T-helper 17 cell (primary cell): Measurements from ENCODE around the gene LRP3. TPM values are rescaled to one million over a fixed set of nuclear protein-coding genes. Genes with fewer than 3 reads are reported as not detected.
"Not testable (repeated sequence)": the region's sequence is repeated elsewhere in the genome, so short reads cannot be mapped to it uniquely, and the experiment has no call there.

Source experiments
- ATAC-seq: fragments of 150-1000 bp; cut with Tn5 transposase; 2 replicates; pipeline ENCODE4 v1.10.0; 2021; ENCODE audit warnings: mild to moderate bottlenecking, moderate library complexity
- DNase-seq, 3 donors: peaks; one replicate each; pipeline versions ENCODE4 v3.0.0 to v3.0.0-alpha.2; 2020 to 2021
- H3K9me3 ChIP-seq: one replicate; pipeline ENCODE4 v1.7.0; 2013; ENCODE audit warnings: low read length, mild to moderate bottlenecking; ENCODE audit not compliant: control insufficient read depth, poor library complexity, severe bottlenecking
- H3K27ac Mint-ChIP-seq: one replicate; pipeline ENCODE4 v1.8.0; 2022; ENCODE audit warnings: mild to moderate bottlenecking, moderate library complexity, mixed read lengths
- H3K27me3 Mint-ChIP-seq: one replicate; pipeline ENCODE4 v1.8.0; 2022; ENCODE audit warnings: mixed read lengths
- H3K36me3 Mint-ChIP-seq: one replicate; pipeline ENCODE4 v1.8.0; 2022; ENCODE audit warnings: low read depth, mixed read lengths
- H3K4me1 Mint-ChIP-seq: one replicate; pipeline ENCODE4 v1.8.0; 2022; ENCODE audit warnings: mild to moderate bottlenecking, mixed read lengths
- H3K4me3 Mint-ChIP-seq: one replicate; pipeline ENCODE4 v1.8.0; 2022; ENCODE audit warnings: mild to moderate bottlenecking, moderate library complexity, mixed read lengths
- total RNA-seq, 4 donors: library from RNA in 2 of 4; stranded (reverse) in 2 of 4; gene quantifications; one replicate each; pipeline ENCODE4 v1.2.3 and lab custom pipeline; 2022 to 2026

The LRP3 gene, protein sequence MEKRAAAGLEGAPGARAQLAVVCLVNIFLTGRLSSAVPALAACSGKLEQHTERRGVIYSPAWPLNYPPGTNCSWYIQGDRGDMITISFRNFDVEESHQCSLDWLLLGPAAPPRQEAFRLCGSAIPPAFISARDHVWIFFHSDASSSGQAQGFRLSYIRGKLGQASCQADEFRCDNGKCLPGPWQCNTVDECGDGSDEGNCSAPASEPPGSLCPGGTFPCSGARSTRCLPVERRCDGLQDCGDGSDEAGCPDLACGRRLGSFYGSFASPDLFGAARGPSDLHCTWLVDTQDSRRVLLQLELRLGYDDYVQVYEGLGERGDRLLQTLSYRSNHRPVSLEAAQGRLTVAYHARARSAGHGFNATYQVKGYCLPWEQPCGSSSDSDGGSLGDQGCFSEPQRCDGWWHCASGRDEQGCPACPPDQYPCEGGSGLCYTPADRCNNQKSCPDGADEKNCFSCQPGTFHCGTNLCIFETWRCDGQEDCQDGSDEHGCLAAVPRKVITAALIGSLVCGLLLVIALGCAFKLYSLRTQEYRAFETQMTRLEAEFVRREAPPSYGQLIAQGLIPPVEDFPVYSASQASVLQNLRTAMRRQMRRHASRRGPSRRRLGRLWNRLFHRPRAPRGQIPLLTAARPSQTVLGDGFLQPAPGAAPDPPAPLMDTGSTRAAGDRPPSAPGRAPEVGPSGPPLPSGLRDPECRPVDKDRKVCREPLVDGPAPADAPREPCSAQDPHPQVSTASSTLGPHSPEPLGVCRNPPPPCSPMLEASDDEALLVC
- total RNA-seq: under 1 TPM in 1 of 2 donors, not detected in 1; 0.52 TPM
- total RNA-seq (lab: John Stamatoyannopoulos, UW): 0.12 to 0.23 reads per million in 2 donors

DNA sequence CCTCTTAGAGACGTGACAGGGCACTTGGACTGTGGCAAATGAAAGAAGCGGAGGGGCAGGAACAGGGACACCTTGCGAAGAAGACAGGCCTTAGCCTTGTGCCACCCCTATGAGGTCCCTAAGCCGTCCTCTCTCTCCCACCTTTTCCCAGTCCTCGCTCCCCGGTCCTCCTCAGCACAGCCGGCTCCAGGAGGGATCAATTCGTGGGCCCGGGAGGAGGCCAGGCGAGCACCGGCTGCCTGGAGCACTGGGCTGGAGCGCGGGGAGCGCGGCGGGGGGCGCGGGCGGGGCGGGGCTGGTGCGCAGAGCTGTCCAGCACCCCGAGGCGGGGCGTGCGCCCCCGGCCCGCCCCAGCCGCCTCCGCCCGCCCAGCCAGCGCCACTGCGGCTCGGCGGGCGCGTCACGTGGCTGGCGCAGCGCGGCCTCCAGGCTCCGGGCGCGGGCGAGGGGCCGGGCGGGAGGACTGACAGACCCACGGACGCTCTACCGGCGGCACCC is at the start of gene LRP3:
Gene LRP3, plus strand, starts transcription at position 466 of the 498 bp plus-strand sequence. CDS start 456 bp downstream, outside the sequence.
- Mint-ChIP-seq H3K4me3 (peak within 1 kb of the TSS; percentile 74), H3K27me3 (peaks cover 54% of the 10 kb centered on the region), H3K4me1 (peaks cover 6% of the 10 kb centered on the region), H3K36me3 (no peaks in the 10 kb centered on the region), H3K27ac (no peak within 1 kb of the TSS)
- DNase-seq (no peak), ATAC-seq (no peak)
- H3K9me3 ChIP-seq: no peaks in the 10 kb centered on the region

DNA sequence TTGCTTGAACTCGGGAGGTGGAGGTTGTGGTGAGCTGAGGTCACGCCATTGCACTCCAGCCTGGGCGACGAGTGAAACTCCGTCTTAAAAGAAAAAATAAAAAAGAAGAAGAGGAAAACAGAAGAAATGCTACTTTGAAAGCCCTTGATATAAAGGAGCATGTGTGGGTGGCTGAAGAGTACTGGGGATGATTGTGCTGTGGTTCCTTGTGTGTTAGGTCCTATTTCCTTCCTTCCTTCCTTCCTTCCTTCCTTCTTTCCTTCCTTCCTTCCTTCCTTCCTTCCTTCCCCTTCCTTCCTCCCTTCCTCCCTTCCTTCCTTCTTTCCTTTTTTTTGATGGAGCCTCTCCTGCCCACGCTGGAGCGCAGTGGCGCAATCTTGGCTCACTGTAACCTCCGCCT is 47.9 kb upstream of the LRP3 start:
- Mint-ChIP-seq H3K4me3 (no peak overlapping the region), H3K27me3 (peaks cover 9% of the 10 kb centered on the region)

DNA sequence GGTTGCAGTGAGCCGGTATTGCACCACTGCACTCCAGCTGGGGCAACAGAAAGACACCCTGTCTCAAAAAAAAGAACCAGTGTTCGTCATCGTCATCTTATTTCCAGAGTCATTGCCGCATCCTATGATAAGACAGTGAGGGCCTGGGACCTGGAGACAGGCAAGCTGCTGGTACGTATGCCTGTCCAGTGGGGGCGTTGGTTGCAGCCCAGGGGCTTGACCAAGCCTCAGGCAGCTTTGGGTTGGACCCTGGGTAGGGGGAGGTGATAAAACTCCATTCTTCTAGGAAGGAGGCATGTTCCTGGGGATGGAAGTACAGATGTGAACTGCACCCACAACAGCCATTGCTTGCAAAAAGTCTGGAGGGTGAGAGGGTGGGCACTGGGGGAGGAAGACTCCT is 46.6 kb upstream of the LRP3 start:
- ATAC-seq (no peak), DNase-seq (no peak)
- Mint-ChIP-seq H3K4me3 (no peak overlapping the region), H3K36me3 (no peaks in the 10 kb centered on the region), H3K27me3 (no peaks in the 10 kb centered on the region), H3K27ac (no peak overlapping the region), H3K4me1 (peaks cover 8% of the 10 kb centered on the region)
- H3K9me3 ChIP-seq: no peaks in the 10 kb centered on the region

More for the DNA sequence above, 47.9 kb upstream of the LRP3 start:
- DNase-seq (no peak), ATAC-seq (no peak)
- H3K9me3 ChIP-seq: no peaks in the 10 kb centered on the region
- Mint-ChIP-seq H3K36me3 (peaks cover 2% of the 10 kb centered on the region), H3K27ac (no peak overlapping the region), H3K4me1 (peaks cover 8% of the 10 kb centered on the region)

DNA sequence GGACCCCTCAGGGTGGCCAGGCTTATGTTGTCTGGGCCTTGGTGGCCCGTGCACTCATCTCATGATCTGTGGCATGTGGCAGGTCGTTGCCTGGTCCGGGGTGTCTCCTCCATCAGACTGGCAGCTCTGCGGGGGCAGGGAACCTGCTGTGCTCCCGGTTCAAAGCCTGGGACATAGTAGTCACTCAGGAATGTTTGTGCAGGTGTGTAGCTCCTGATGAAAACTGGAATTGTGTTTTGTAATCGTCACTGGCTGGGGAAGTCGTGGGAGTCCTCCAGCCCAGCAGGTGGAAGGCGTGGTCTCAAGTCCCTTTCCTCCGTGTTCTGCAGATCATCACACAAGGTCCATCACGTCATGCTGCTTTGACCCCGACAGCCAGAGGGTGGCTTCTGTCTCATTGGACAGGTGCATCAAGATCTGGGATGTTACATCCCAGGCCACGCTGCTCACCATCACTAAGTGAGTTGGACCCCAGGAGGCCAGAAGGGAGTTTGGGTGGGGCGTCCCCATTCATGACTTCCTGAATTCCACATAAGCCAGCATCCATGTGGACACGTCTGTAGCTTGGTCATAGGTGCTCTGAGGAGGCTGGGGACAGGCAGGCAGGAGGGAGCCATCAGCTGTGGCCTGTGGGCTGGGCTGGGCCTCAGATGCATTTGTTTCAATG is 43.1 kb upstream of the LRP3 start:
- Mint-ChIP-seq H3K27me3 (no peaks in the 10 kb centered on the region), H3K4me3 (no peak overlapping the region), H3K36me3 (no peaks in the 10 kb centered on the region), H3K27ac (peak overlapping the region; percentile 43), H3K4me1 (peaks cover 2% of the 10 kb centered on the region)
- H3K9me3 ChIP-seq: no peaks in the 10 kb centered on the region
- no peak for DNase-seq
- no peak for ATAC-seq

DNA sequence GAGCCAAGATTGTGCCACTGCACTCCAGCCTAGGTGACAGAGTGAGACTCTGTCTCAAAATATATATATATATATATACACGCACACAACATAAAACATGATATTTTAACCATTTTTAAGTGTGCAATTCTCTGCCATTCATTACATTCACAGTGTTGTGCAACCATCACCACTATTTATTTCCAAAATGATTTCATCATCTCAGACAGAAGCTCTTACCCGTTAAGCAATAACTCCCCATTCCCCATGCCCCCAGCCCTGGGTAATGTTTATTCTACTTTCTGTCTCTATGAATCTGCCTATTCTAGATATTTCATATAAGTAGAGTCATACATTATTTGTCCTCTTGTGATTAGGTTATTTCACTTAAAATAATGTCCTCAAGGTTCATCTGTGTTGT is 42.0 kb upstream of the LRP3 start:
- Mint-ChIP-seq H3K27ac (no peak overlapping the region), H3K36me3 (no peaks in the 10 kb centered on the region), H3K4me1 (peaks cover 2% of the 10 kb centered on the region), H3K4me3 (no peak overlapping the region), H3K27me3 (no peaks in the 10 kb centered on the region)
- DNase-seq: no peak
- no peak for ATAC-seq
- H3K9me3 ChIP-seq: no peaks in the 10 kb centered on the region

DNA sequence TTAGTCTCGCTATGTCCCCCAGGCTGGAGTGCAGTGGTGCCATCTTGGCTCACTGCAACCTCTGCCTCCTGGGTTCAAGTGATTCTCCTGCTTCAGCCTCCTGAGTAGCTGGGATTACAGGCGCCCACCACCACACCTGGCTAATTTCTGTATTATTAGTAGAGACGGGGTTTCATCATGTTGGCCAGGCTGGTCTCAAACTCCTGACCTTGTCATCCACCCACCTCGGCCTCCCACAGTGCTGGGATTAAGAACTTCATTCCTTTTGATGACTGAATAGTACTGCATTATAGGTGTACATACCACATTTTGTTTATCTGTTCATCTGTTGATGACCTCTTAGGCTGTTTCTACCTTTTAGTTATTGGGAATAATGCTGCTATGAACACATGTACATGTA is 41.5 kb upstream of the LRP3 start:
- not testable (repeated sequence) for H3K27me3 Mint-ChIP-seq, H3K36me3 Mint-ChIP-seq, H3K4me3 Mint-ChIP-seq, DNase-seq, H3K4me1 Mint-ChIP-seq, ATAC-seq, H3K9me3 ChIP-seq, H3K27ac Mint-ChIP-seq

DNA sequence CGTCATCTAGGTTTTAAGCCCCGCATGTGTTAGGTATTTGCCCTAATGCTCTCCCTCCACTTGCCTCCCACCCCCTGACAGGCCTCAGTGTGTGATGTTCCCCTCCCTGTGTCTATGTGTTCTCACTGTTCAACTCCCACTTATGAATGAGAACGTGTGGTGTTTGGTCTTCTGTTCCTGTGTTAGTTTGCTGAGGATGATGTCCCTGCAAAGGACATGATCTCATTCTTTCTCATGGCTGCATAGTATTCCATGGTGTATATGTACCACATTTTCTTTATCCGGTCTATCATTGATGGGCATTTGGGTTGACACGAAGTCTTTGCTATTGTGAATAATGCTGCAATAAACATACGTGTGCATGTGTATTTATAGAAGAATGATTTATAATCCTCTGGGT is 39.8 kb upstream of the LRP3 start:
- not testable (repeated sequence) for H3K4me3 Mint-ChIP-seq, H3K27ac Mint-ChIP-seq, DNase-seq, H3K4me1 Mint-ChIP-seq, H3K27me3 Mint-ChIP-seq, H3K9me3 ChIP-seq, H3K36me3 Mint-ChIP-seq, ATAC-seq

DNA sequence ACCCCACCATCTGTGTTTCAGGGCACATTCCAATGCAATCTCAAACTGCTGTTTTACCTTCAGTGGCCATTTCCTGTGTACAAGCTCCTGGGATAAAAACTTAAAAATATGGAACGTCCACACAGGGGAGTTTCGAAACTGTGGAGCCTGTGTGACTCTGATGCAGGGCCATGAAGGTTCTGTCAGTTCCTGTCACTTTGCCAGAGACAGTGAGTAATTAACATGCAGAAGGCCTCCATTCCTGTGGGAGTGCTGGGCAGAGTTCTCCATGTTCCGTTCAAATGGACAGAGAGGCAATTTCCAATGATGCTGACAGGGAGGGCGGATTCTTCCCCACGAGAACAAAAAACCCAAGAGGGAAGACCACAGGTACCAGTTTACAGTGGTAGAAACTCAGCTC is 37.8 kb upstream of the LRP3 start:
- peaks cover 20% of the 10 kb centered on the region for H3K4me1 Mint-ChIP-seq
- H3K36me3 Mint-ChIP-seq: no peaks in the 10 kb centered on the region
- H3K4me3 Mint-ChIP-seq: no peak overlapping the region
- no peaks in the 10 kb centered on the region for H3K9me3 ChIP-seq
- H3K27ac Mint-ChIP-seq: no peak overlapping the region
- no peak for DNase-seq
- H3K27me3 Mint-ChIP-seq: no peaks in the 10 kb centered on the region
- ATAC-seq: no peak

DNA sequence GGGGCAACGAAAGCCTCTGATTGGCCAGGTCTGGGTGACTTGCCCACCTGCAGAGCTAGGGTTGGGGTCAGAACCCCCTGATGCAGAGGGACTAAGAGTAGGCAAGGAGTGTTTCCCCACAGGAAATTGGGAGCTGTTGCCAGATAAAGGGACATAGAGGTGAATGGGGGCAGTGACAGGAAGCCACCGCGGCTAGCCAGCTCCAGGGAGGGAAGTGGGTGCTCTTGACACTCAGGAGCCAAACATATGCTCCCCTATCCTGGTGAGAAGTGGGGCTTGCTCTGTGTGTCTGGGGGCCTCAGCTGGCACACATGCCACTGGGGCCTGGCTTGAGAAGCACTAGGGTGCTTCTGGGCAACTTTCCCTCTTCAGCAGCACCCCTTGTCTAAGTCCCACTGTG is 36.2 kb upstream of the LRP3 start:
- Mint-ChIP-seq H3K36me3 (no peaks in the 10 kb centered on the region), H3K27me3 (no peaks in the 10 kb centered on the region), H3K27ac (peak overlapping the region; percentile 79), H3K4me3 (no peak overlapping the region), H3K4me1 (peaks cover 25% of the 10 kb centered on the region)
- no peak for ATAC-seq
- H3K9me3 ChIP-seq: no peaks in the 10 kb centered on the region
- DNase-seq: no peak

DNA sequence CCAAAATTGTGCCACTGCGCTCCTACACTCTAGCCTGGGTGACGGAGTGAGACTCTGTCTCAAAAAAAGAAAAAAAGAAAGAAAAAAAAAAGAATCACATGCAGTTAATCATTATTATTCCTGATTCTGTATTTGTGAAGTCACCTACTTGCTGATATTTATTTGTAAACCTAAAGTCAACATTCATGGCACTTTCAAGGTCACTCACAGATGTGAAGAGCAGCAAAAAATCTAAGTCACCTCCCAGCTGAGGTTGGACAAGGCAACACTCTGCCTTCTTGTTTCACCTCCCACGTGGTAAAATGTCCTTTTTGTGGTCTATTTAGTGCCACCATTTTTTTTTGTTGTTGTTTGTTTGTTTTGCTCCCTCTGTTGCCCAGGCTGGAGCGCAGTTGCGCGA is 35.8 kb upstream of the LRP3 start:
- H3K4me1 Mint-ChIP-seq: peaks cover 25% of the 10 kb centered on the region
- no peak for ATAC-seq
- H3K9me3 ChIP-seq: no peaks in the 10 kb centered on the region
- peak overlapping the region; percentile 79 for H3K27ac Mint-ChIP-seq
- no peaks in the 10 kb centered on the region for H3K27me3 Mint-ChIP-seq
- no peak for DNase-seq
- H3K4me3 Mint-ChIP-seq: no peak overlapping the region
- no peaks in the 10 kb centered on the region for H3K36me3 Mint-ChIP-seq

DNA sequence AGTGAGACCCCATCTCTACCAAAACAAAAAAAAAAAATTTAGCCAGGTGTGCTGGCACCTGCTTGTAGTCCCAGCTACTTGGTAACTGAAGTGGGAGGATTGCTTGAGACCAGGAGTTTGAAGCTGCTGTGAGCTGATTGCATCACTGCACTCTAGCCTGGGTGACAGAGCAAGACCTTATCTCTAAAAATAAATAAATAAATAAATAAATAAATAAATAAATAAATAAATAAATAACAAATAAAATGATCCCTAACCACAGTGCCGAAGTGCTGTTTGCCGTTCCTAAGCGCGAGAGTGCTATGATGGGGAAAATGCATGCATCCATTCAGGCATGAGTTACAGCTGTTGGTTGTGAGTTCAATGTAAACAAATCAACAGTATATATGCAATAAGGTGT is 35.0 kb upstream of the LRP3 start:
- H3K9me3 ChIP-seq: no peaks in the 10 kb centered on the region
- peak overlapping the region; percentile 79 for H3K27ac Mint-ChIP-seq
- ATAC-seq: no peak
- no peak overlapping the region for H3K4me3 Mint-ChIP-seq
- peaks cover 25% of the 10 kb centered on the region for H3K4me1 Mint-ChIP-seq
- DNase-seq: no peak
- H3K27me3 Mint-ChIP-seq: no peaks in the 10 kb centered on the region
- H3K36me3 Mint-ChIP-seq: no peaks in the 10 kb centered on the region

DNA sequence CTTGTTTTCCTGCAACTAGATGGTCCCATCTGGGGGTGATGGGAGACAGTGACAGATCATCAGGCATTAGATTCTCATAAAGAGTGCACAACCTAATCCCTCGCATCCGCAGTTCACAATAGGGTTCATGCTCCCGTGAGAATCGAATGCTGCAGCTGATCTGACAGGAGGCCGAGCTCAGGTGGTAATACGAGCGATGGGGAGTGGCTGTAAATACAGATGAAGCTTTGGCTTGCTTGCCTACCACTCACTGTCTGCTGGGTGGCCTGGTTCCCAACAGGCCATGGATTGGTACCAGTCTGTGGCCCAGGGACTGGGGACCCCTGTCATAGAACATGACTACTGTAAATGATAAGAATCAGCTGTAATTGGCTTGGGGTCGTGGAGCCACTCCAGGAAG is 34.2 kb upstream of the LRP3 start:
- no peaks in the 10 kb centered on the region for H3K36me3 Mint-ChIP-seq
- no peak for ATAC-seq
- no peak for DNase-seq

DNA sequence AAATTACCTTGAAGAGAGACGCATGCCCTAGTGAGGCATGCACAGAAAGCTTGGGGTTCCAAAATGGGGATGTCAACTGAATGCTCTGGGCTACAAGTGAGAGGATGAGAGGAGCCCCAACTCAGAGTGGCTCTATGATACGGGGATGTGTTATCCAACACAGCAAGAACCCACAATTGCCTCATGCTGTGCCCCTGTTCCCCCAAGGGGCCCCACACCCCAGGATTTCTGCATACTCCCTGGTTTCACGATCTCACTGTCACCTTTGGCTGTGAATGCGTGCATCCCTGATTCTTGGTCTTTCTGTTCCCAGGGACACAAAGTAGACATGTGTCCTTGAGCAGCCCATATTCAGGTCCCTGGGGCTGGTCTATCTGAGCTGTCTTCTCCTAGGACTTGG is 32.9 kb upstream of the LRP3 start:
- Mint-ChIP-seq H3K27me3 (no peaks in the 10 kb centered on the region), H3K4me1 (peaks cover 25% of the 10 kb centered on the region), H3K36me3 (no peaks in the 10 kb centered on the region), H3K27ac (peak overlapping the region; percentile 83), H3K4me3 (peak overlapping the region; percentile 84)
- no peaks in the 10 kb centered on the region for H3K9me3 ChIP-seq
- DNase-seq (no peak), ATAC-seq (no peak)

More for the DNA sequence above, 34.2 kb upstream of the LRP3 start:
- H3K4me1 Mint-ChIP-seq: peaks cover 25% of the 10 kb centered on the region
- H3K27ac Mint-ChIP-seq: peak overlapping the region; percentile 83
- H3K4me3 Mint-ChIP-seq: peak overlapping the region; percentile 84
- H3K27me3 Mint-ChIP-seq: no peaks in the 10 kb centered on the region
- H3K9me3 ChIP-seq: no peaks in the 10 kb centered on the region
